Measurements from ENCODE around the gene RIMS1.

RIMS1 gene

DNA sequence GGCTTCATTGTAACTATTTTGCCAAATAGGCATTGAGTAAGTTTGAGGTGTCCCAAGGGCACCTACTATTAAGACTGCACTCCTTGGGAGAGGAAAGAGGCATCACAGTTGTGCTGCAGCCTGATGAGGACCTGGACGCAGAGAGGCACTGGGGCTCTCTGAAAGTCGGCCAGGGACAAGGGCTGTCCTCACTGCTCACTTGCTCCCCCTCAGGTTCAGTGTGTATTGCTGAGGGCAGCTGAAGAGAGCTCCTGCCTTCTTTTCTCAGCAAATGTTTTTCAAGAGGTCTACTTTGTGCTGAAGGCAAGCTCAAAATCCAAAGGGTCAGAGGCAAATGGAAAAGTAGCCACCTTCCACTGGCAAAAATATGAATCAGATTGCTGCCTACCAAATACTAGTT lies 331.8 kb downstream of the RIMS1 start:
- Histone ChIP-seq H4K20me1 (ENCODE audit: insufficient read depth, low read length) (no peaks in the 10 kb centered on the region), H3K4me2 (ENCODE audit: low read depth, low read length) (no peak overlapping the region), H3K36me3 (replicated peaks; ENCODE audit: insufficient read depth, low read length) (no peaks in the 10 kb centered on the region), H3K27ac (ENCODE audit: low read length) (no peak overlapping the region), H3K27me3 (replicated peaks; ENCODE audit: insufficient read depth, low read length) (no peaks in the 10 kb centered on the region), H3K4me1 (ENCODE audit: low read length) (no peaks in the 10 kb centered on the region), H3K4me3 (ENCODE audit: low read length) (no peak overlapping the region), H3K79me2 (ENCODE audit: low read length) (no peaks in the 10 kb centered on the region), H3F3A (ENCODE audit: insufficient read depth, low read length) (no peaks in the 10 kb centered on the region), H3K9ac (ENCODE audit: low read length) (no peak overlapping the region), H2AFZ (ENCODE audit: low read length) (no peak overlapping the region), H3K9me3 (replicated peaks; ENCODE audit: insufficient read depth, low read length) (no peaks in the 10 kb centered on the region), H3K9me2 (replicated peaks; ENCODE audit: insufficient read depth, low read length) (no peaks in the 10 kb centered on the region)
- TF ChIP-seq EZH2 (optimal IDR thresholded peaks at IDR 0.05; ENCODE audit: low read depth, low read length) (no peak), EZH2phosphoT487 (IDR thresholded peaks at IDR 0.05; ENCODE audit: low read length) (no peak)
- TF ChIP-seq, protein P1, sequence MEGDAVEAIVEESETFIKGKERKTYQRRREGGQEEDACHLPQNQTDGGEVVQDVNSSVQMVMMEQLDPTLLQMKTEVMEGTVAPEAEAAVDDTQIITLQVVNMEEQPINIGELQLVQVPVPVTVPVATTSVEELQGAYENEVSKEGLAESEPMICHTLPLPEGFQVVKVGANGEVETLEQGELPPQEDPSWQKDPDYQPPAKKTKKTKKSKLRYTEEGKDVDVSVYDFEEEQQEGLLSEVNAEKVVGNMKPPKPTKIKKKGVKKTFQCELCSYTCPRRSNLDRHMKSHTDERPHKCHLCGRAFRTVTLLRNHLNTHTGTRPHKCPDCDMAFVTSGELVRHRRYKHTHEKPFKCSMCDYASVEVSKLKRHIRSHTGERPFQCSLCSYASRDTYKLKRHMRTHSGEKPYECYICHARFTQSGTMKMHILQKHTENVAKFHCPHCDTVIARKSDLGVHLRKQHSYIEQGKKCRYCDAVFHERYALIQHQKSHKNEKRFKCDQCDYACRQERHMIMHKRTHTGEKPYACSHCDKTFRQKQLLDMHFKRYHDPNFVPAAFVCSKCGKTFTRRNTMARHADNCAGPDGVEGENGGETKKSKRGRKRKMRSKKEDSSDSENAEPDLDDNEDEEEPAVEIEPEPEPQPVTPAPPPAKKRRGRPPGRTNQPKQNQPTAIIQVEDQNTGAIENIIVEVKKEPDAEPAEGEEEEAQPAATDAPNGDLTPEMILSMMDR (IDR thresholded peaks at IDR 0.05; ENCODE audit: low read length): peak; percentile 12; the same call in 1 of the 2 replicates
- no peak for DNase-seq

GRCh38 chr6:72219536-72219935 lies 333.2 kb downstream of the RIMS1 start:
- no peaks in the 10 kb centered on the region for H3K4me1 ChIP-seq (ENCODE audit: low read length)
- no peaks in the 10 kb centered on the region for H3K36me3 ChIP-seq (replicated peaks; ENCODE audit: insufficient read depth, low read length)
- no peak overlapping the region for H3K27ac ChIP-seq (ENCODE audit: low read length)
- DNase-seq: no peak
- no peak overlapping the region for H2AFZ ChIP-seq (ENCODE audit: low read length)
- no peak overlapping the region for H3K9ac ChIP-seq (ENCODE audit: low read length)
- H3K79me2 ChIP-seq (ENCODE audit: low read length): no peaks in the 10 kb centered on the region
- no peaks in the 10 kb centered on the region for H3K9me3 ChIP-seq (replicated peaks; ENCODE audit: insufficient read depth, low read length)
- TF ChIP-seq EZH2 (optimal IDR thresholded peaks at IDR 0.05; ENCODE audit: low read depth, low read length): no peak
- TF ChIP-seq, protein P1 (IDR thresholded peaks at IDR 0.05; ENCODE audit: low read length): no peak
- TF ChIP-seq EZH2phosphoT487 (IDR thresholded peaks at IDR 0.05; ENCODE audit: low read length): no peak
- no peaks in the 10 kb centered on the region for H3K9me2 ChIP-seq (replicated peaks; ENCODE audit: insufficient read depth, low read length)
- H3F3A ChIP-seq (ENCODE audit: insufficient read depth, low read length): no peaks in the 10 kb centered on the region
- H3K27me3 ChIP-seq (replicated peaks; ENCODE audit: insufficient read depth, low read length): no peaks in the 10 kb centered on the region
- H3K4me3 ChIP-seq (ENCODE audit: low read length): no peak overlapping the region
- H3K4me2 ChIP-seq (ENCODE audit: low read depth, low read length): no peak overlapping the region
- H4K20me1 ChIP-seq (ENCODE audit: insufficient read depth, low read length): no peaks in the 10 kb centered on the region

- H3K9ac ChIP-seq (ENCODE audit: low read length): no peak overlapping the region
- no peaks in the 10 kb centered on the region for H3K36me3 ChIP-seq (replicated peaks; ENCODE audit: insufficient read depth, low read length)
- no peak overlapping the region for H3K4me2 ChIP-seq (ENCODE audit: low read depth, low read length)
- DNase-seq: no peak
- H3K9me2 ChIP-seq (replicated peaks; ENCODE audit: insufficient read depth, low read length): no peaks in the 10 kb centered on the region
- no peaks in the 10 kb centered on the region for H3F3A ChIP-seq (ENCODE audit: insufficient read depth, low read length)
- no peaks in the 10 kb centered on the region for H3K4me1 ChIP-seq (ENCODE audit: low read length)
- no peak overlapping the region for H3K27ac ChIP-seq (ENCODE audit: low read length)
- H3K27me3 ChIP-seq (replicated peaks; ENCODE audit: insufficient read depth, low read length): no peaks in the 10 kb centered on the region
- no peaks in the 10 kb centered on the region for H4K20me1 ChIP-seq (ENCODE audit: insufficient read depth, low read length)
- no peaks in the 10 kb centered on the region for H3K79me2 ChIP-seq (ENCODE audit: low read length)
- no peaks in the 10 kb centered on the region for H3K9me3 ChIP-seq (replicated peaks; ENCODE audit: insufficient read depth, low read length)
- TF ChIP-seq EZH2phosphoT487 (IDR thresholded peaks at IDR 0.05; ENCODE audit: low read length) (no peak), EZH2 (optimal IDR thresholded peaks at IDR 0.05; ENCODE audit: low read depth, low read length) (no peak)
- TF ChIP-seq, protein P1 (IDR thresholded peaks at IDR 0.05; ENCODE audit: low read length): no peak
- H3K4me3 ChIP-seq (ENCODE audit: low read length): no peak overlapping the region
- no peak overlapping the region for H2AFZ ChIP-seq (ENCODE audit: low read length)
Observed at GRCh38 chr6:72238021-72238420, 351.7 kb downstream of the RIMS1 start.
